ENCODE measurements around the gene RAN. TPM values are rescaled to one million over a fixed set of nuclear protein-coding genes. Genes with fewer than 3 reads are reported as not detected.

The RAN gene
- total and polyA plus RNA-seq, 9 of the 15 experiments (the other 6 are each of a cell fraction or from before 2014, with no cell fraction given) = 1,687 to 3,820 (median 2,300) TPM

- ATAC-seq (no peak), FAIRE-seq (no peak), DNase-seq (ENCODE audit: extremely low read depth in 1 of 4, low spot score in 3 of 4) (no peak)
- H3K27ac ChIP-seq (ENCODE audit: extremely low read depth, low read depth, low read length) = 0 out of 3 replicates have a peak overlapping the region, but pooled peaks have one; percentile 10
- peaks cover 9% of the 10 kb centered on the region for H3K36me3 ChIP-seq (ENCODE audit: control insufficient read depth, insufficient read depth, low read length)
- H3K4me3 ChIP-seq = no peak overlapping the region
- H3K9me1 ChIP-seq (ENCODE audit: control insufficient read depth, insufficient read depth, low read length) = no peaks in the 10 kb centered on the region
- H3K79me2 ChIP-seq (ENCODE audit: control insufficient read depth, insufficient read depth, low read length) = peaks cover 82% of the 10 kb centered on the region
- no peaks in the 10 kb centered on the region for H4K20me1 ChIP-seq (replicated peaks; ENCODE audit: control insufficient read depth, insufficient read depth, low read length)
- no peaks in the 10 kb centered on the region for H3K9me3 ChIP-seq (replicated peaks; ENCODE audit: control insufficient read depth, insufficient read depth, low read depth, low read length)
- in situ Hi-C loops (cut with MboI) (no loop called here), intact Hi-C loops (cut with micrococcal nuclease) (loop anchor here (10.0 kb wide), 1 partner anchor 519 kb away; no protein-coding TSS in a partner anchor)
- peaks cover 58 to 64% of the 10 kb centered on the region in 2 experiments for H3K4me1 ChIP-seq (replicated peaks in 1 of 2; ENCODE audit: control insufficient read depth in 2 of 2, insufficient read depth in 2 of 2, low read length in 2 of 2)
- TF ChIP-seq EGR1 (conservative IDR thresholded peaks at IDR 0.05) (peak; percentile 85), THAP7 (CRISPR knock-in tag; IDR thresholded peaks at IDR 0.05) (no peak), MNT (conservative IDR thresholded peaks at IDR 0.05) (0 out of 4 replicates have a peak, but pooled peaks of 1 of the 2 experiments have one; percentile 39)
- H2AFZ ChIP-seq (ENCODE audit: low read depth, low read length) = no peak overlapping the region
- H3K4me2 ChIP-seq (ENCODE audit: insufficient read depth, low read length) = peak overlapping the region; percentile 36
- CTCF ChIA-PET (ENCODE audit: low intra/inter-chr PET ratio) = no interaction called here
- no peak overlapping the region for H3K9ac ChIP-seq (ENCODE audit: insufficient read depth in 1 of 2, low read depth in 2 of 2, low read length in 2 of 2)
- no peaks in the 10 kb centered on the region for H3K27me3 ChIP-seq (ENCODE audit: control insufficient read depth in 2 of 2, insufficient read depth in 2 of 2, low read length in 2 of 2)
- BruUV-seq (replicated peaks) = no TSS peak
- WGBS (ENCODE audit: insufficient coverage, low coverage, missing lambda C conversion rate) = 35% methylated on average over 6 of the region's 6 CpGs
- POLR2A ChIA-PET = interaction anchor here (0.6 to 1.9 kb wide), 3 partner anchors 9 to 57 kb away, joined by 3 to 7 read pairs (median 3); no protein-coding TSS in a partner anchor
These were observed 36.4 kb upstream of the RAN start for GRCh38 chr12:130835436-130835835.

Measured in K562 (cell line).